HEK293 (cell line): ENCODE results near the gene PABPN1L.

Experiments used
- CTCF ChIP-seq: fragments of 450-650 bp; formaldehyde crosslinking; IDR thresholded peaks from 2 replicates; pipeline ENCODE4 v1.5.1; 2016; ENCODE audit warnings: missing biosample characterization, missing genetic modification characterization
- ELK4 ChIP-seq: IDR thresholded peaks from 2 replicates; pipeline ENCODE4 v1.6.1; 2011; ENCODE audit warnings: mild to moderate bottlenecking, low read depth, low read length, borderline replicate concordance
- GLI2 ChIP-seq: fragments of 450-650 bp; formaldehyde crosslinking; IDR thresholded peaks from 2 replicates; pipeline ENCODE4; 2017; ENCODE audit warnings: missing biosample characterization, missing genetic modification characterization, low read depth, borderline replicate concordance
- HIC1 ChIP-seq: fragments of 450-650 bp; formaldehyde crosslinking; IDR thresholded peaks from 2 replicates; pipeline ENCODE4 v1.5.1; 2016; ENCODE audit warnings: missing biosample characterization, missing genetic modification characterization
- TCF7L2 ChIP-seq: IDR thresholded peaks from 2 replicates; pipeline ENCODE4 v1.6.1; 2011; ENCODE audit warnings: low read depth, mild to moderate bottlenecking, inconsistent platforms, low read length, moderate library complexity, borderline replicate concordance
- ZNF138 ChIP-seq: fragments of 450-650 bp; formaldehyde crosslinking; IDR thresholded peaks from 2 replicates; pipeline ENCODE4 v1.5.1; 2016; ENCODE audit warnings: missing biosample characterization, missing genetic modification characterization, borderline replicate concordance
- ZNF24 ChIP-seq: fragments of 450-650 bp; formaldehyde crosslinking; IDR thresholded peaks from 2 replicates; pipeline ENCODE4 v1.5.1; 2016; ENCODE audit warnings: missing biosample characterization, missing genetic modification characterization
- ZNF274 ChIP-seq, 2 experiments: fragments of 200-500 bp in 1 of 2; fragments of 450-650 bp in 1 of 2; sonication (Bioruptor generic) in 1 of 2; formaldehyde crosslinking in 1 of 2; IDR thresholded peaks; 2 replicates each; pipeline versions ENCODE4 v1.5.1 to v1.6.1; 2014 to 2016; ENCODE audit warnings: borderline replicate concordance in 1 of 2, inconsistent platforms in 1 of 2, low read length in 1 of 2, missing biosample characterization in 1 of 2, missing genetic modification characterization in 1 of 2
- ZNF362 ChIP-seq: fragments of 450-650 bp; formaldehyde crosslinking; IDR thresholded peaks from 2 replicates; pipeline ENCODE4 v1.5.1; 2016; ENCODE audit warnings: missing biosample characterization, missing genetic modification characterization
- ZNF549 ChIP-seq: fragments of 450-650 bp; IDR thresholded peaks from 2 replicates; pipeline ENCODE4 v1.5.1; 2018; ENCODE audit warnings: missing biosample characterization, missing genetic modification characterization, mild to moderate bottlenecking, inconsistent platforms, moderate library complexity
- ZNF639 ChIP-seq: fragments of 450-650 bp; formaldehyde crosslinking; IDR thresholded peaks from 2 replicates; pipeline ENCODE4 v1.5.1; 2016; ENCODE audit warnings: missing biosample characterization, missing genetic modification characterization
- ZNF747 ChIP-seq: fragments of 450-650 bp; formaldehyde crosslinking; IDR thresholded peaks from 2 replicates; pipeline ENCODE4 v1.5.1; 2016; ENCODE audit warnings: missing biosample characterization, missing genetic modification characterization
- ZNF776 ChIP-seq: fragments of 450-650 bp; formaldehyde crosslinking; IDR thresholded peaks from 2 replicates; pipeline ENCODE4 v1.5.0; 2017; ENCODE audit warnings: missing biosample characterization, missing genetic modification characterization, borderline replicate concordance
- ZNF837 ChIP-seq: fragments of 450-650 bp; formaldehyde crosslinking; IDR thresholded peaks from 2 replicates; pipeline ENCODE4 v1.5.1; 2016; ENCODE audit warnings: missing biosample characterization, missing genetic modification characterization

GRCh38 chr16:88840600-88841215 lies 25.8 kb downstream of the PABPN1L start:
- TF ChIP-seq ZNF639 (no peak), CTCF (tag by site-specific recombination) (no peak), ZNF274 (IDR thresholded peaks at IDR 0.05; ENCODE audit: low read length) (no peak), ZNF274 (tag by site-specific recombination; IDR thresholded peaks at IDR 0.05; ENCODE audit: borderline replicate concordance) (no peak), ZNF362 (no peak), ELK4 (no peak), TCF7L2 (no peak), ZNF549 (no peak), GLI2 (tag by site-specific recombination) (no peak), ZNF776 (no peak), ZNF837 (tag by site-specific recombination) (no peak), ZNF747 (tag by site-specific recombination) (no peak), ZNF138 (no peak), ZNF24 (tag by site-specific recombination) (no peak), HIC1 (tag by site-specific recombination) (no peak)
